HFFc6 (cell line): ENCODE data around the gene PTPRE. TPM values are rescaled to one million over a fixed set of nuclear protein-coding genes. Genes with fewer than 3 reads are reported as not detected.

Experiments used
- DNase-seq: peaks from one replicate; pipeline ENCODE4 v3.0.0-alpha.2; 2018
- H3K27ac Mint-ChIP-seq: 2 replicates; pipeline ENCODE4 v1.8.0; 2020; ENCODE audit warnings: mild to moderate bottlenecking, mixed read lengths
- H3K27me3 Mint-ChIP-seq: 2 replicates; pipeline ENCODE4 v1.8.0; 2021; ENCODE audit warnings: mild to moderate bottlenecking, moderate library complexity, mixed read lengths; ENCODE audit not compliant: insufficient read depth
- H3K36me3 Mint-ChIP-seq: 2 replicates; pipeline ENCODE4 v1.8.0; 2021; ENCODE audit warnings: low read depth, mixed read lengths
- H3K4me1 Mint-ChIP-seq: 2 replicates; pipeline ENCODE4 v1.8.0; 2020; ENCODE audit warnings: low read depth, mixed read lengths
- H3K4me3 Mint-ChIP-seq: 2 replicates; pipeline ENCODE4 v1.8.0; 2020; ENCODE audit warnings: mild to moderate bottlenecking, moderate library complexity, mixed read lengths
- H3K9me3 Mint-ChIP-seq: 2 replicates; pipeline ENCODE4 v1.8.0; 2020; ENCODE audit warnings: mild to moderate bottlenecking, mixed read lengths
- CTCF ChIP-seq: fragments of 200-600 bp; sonication (generic); IDR thresholded peaks from 2 replicates; pipeline ENCODE4 v1.5.0; 2021; ENCODE audit warnings: antibody characterized with exemption, mild to moderate bottlenecking
- total RNA-seq, 6 experiments: library from RNA; stranded (reverse); fragmentation: NEBNext Ultra II Directional; extraction: Animal tissue kit (Norgen Biotek cat#: 25700); gene quantifications; 2 replicates in 1 of 6; 3 replicates in 5 of 6; pipeline ENCODE4 v1.2.3, GENCODE V29; 2021

Gene PTPRE
- total RNA-seq, 6 experiments from 2014 or later = 0.14 to 0.37 (median 0.15) TPM; not detected in 3

- no peak overlapping the region for H3K4me3 Mint-ChIP-seq
- peaks cover 4% of the 10 kb centered on the region for H3K27me3 Mint-ChIP-seq
- no peak for DNase-seq
- no peaks in the 10 kb centered on the region for H3K4me1 Mint-ChIP-seq
- no peak overlapping the region for H3K27ac Mint-ChIP-seq
- H3K9me3 Mint-ChIP-seq = peaks cover 4% of the 10 kb centered on the region; the same call in 1 of the 2 replicates
- no peak for TF ChIP-seq CTCF
- no peaks in the 10 kb centered on the region for H3K36me3 Mint-ChIP-seq
Measured at GRCh38 chr10:127998501-127999144, 91.7 kb downstream of the PTPRE start.

GRCh38 chr10:127999297-128000129, 92.6 kb downstream of the PTPRE start:
- H3K27me3 Mint-ChIP-seq = peaks cover 2% of the 10 kb centered on the region
- DNase-seq = no peak
- no peaks in the 10 kb centered on the region for H3K4me1 Mint-ChIP-seq
- H3K27ac Mint-ChIP-seq = no peak overlapping the region
- no peak for TF ChIP-seq CTCF
- H3K36me3 Mint-ChIP-seq = no peaks in the 10 kb centered on the region
- no peak overlapping the region for H3K4me3 Mint-ChIP-seq
- H3K9me3 Mint-ChIP-seq = peaks cover 4% of the 10 kb centered on the region; the same call in 1 of the 2 replicates

- H3K4me3 Mint-ChIP-seq = no peak overlapping the region
- peaks cover 6% of the 10 kb centered on the region for H3K27me3 Mint-ChIP-seq
- no peak for DNase-seq
- H3K36me3 Mint-ChIP-seq = no peaks in the 10 kb centered on the region
- TF ChIP-seq CTCF = no peak
- no peaks in the 10 kb centered on the region for H3K4me1 Mint-ChIP-seq
- no peak overlapping the region for H3K27ac Mint-ChIP-seq
- H3K9me3 Mint-ChIP-seq = peaks cover 4% of the 10 kb centered on the region; the same call in 1 of the 2 replicates
Measured at GRCh38 chr10:128000471-128001362, 93.8 kb downstream of the PTPRE start.

GRCh38 chr10:128001363-128001745, 94.5 kb downstream of the PTPRE start:
- no peak for TF ChIP-seq CTCF

GRCh38 chr10:128001849-128002248, 94.9 kb downstream of the PTPRE start:
- H3K36me3 Mint-ChIP-seq = no peaks in the 10 kb centered on the region
- H3K4me1 Mint-ChIP-seq = no peaks in the 10 kb centered on the region
- TF ChIP-seq CTCF = no peak
- no peak for DNase-seq
- no peak overlapping the region for H3K27ac Mint-ChIP-seq
- H3K9me3 Mint-ChIP-seq = peaks cover 4% of the 10 kb centered on the region; the same call in 1 of the 2 replicates
- H3K27me3 Mint-ChIP-seq = peaks cover 7% of the 10 kb centered on the region
- H3K4me3 Mint-ChIP-seq = no peak overlapping the region

More at GRCh38 chr10:128001363-128001745, 94.5 kb downstream of the PTPRE start:
- Mint-ChIP-seq H3K27me3 (peaks cover 7% of the 10 kb centered on the region), H3K4me1 (no peaks in the 10 kb centered on the region), H3K9me3 (peaks cover 4% of the 10 kb centered on the region; the same call in 1 of the 2 replicates), H3K36me3 (no peaks in the 10 kb centered on the region), H3K27ac (no peak overlapping the region), H3K4me3 (no peak overlapping the region)
- DNase-seq = no peak
